HG03066 (cell line): ENCODE data around the gene CATSPERZ.

Experiments
- ATAC-seq: cut with Tn5 transposase; IDR thresholded peaks from one replicate; pipeline ENCODE4 v1.9.1; 2021; ENCODE audit warnings: low read depth; ENCODE audit not compliant: unreplicated experiment

The CATSPERZ gene

GRCh38 chr11:64263021-64263946 is 36.9 kb upstream of the CATSPERZ start:
- no peak for ATAC-seq

DNA sequence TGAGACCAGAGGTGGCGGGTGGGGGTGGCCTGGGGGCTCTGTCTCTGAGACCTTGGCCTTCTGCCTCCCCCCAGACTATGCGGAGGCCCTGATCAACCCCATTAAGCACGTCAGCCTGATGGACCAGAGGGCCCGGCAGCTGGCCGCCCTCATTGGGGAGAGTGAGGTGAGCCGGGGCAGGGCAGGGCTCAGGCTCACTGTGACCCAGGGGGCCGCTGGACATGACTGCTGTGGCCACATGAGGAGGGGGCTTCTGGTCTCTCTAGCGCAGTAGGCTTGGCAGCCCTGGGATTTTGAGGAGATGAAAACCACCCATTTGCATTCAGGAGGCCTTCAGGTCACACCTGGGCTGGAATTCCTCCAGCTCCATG is 36.2 kb upstream of the CATSPERZ start:
- ATAC-seq: no peak

DNA sequence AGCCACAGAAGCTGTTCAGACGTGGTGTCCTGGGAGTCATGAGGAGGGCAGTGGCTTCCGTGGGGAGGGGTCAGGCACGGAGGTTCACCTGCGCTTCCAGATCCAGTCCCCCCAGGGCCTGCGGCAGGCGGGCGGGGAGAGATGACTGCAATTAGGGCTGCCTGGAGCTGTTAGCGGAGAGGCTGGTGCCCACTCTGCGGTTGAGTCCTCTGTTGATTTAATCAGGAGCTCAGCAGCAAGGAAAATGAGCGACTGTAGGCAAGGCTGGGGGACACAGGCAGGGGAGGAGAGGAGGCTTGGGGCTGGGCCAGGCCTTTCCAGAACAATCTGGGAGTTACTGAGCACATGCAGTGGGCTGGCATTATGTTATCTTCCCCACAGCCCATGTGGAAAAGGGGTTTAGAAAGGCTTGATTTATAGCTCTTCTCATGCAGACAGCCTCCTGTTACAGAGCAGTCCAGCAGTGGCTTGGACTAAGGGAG is 35.7 kb upstream of the CATSPERZ start:
- ATAC-seq: no peak

GRCh38 chr11:64265176-64266160 is 34.7 kb upstream of the CATSPERZ start:
- ATAC-seq: no peak

GRCh38 chr11:64266339-64266738 is 33.8 kb upstream of the CATSPERZ start:
- ATAC-seq: no peak

DNA sequence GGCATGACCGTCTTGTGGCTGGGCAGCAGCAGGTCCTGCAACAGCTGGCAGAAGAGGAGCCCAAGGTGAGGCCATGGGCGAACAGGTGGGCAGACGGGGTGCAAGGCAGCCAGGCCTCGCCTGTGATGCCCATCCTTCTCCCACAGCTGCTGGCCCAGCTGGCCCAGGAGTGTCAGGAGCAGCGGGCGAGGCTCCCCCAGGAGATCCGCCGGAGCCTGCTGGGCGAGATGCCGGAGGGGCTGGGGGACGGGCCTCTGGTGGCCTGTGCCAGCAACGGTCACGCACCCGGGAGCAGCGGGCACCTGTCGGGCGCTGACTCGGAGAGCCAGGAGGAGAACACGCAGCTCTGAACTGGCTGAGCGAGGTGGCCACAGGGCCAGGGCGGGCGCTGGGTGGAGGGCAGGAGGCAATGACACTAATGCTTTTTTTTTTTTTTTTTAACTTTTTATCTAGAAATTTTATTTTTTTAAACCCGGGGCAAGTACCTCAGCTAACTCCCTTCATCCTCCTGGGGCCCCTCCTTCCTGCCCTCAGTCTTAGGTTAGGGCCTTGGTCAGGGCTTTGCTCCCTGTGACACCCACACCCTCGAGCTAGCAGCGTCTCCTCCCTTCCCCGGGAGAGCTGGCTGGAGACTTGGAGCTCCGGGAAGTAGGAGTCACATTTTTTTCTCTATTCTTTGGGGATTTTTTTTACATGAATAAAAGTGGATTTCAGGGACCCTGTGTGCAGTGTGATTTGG is 32.8 kb upstream of the CATSPERZ start:
- ATAC-seq: no peak

GRCh38 chr11:64268025-64268892 is 31.9 kb upstream of the CATSPERZ start:
- ATAC-seq: no peak

- peak; percentile 24 for ATAC-seq
Measured at GRCh38 chr11:64268893-64269539, 31.1 kb upstream of the CATSPERZ start.

GRCh38 chr11:64269540-64270220 is 30.5 kb upstream of the CATSPERZ start:
- peak; percentile 68 for ATAC-seq

DNA sequence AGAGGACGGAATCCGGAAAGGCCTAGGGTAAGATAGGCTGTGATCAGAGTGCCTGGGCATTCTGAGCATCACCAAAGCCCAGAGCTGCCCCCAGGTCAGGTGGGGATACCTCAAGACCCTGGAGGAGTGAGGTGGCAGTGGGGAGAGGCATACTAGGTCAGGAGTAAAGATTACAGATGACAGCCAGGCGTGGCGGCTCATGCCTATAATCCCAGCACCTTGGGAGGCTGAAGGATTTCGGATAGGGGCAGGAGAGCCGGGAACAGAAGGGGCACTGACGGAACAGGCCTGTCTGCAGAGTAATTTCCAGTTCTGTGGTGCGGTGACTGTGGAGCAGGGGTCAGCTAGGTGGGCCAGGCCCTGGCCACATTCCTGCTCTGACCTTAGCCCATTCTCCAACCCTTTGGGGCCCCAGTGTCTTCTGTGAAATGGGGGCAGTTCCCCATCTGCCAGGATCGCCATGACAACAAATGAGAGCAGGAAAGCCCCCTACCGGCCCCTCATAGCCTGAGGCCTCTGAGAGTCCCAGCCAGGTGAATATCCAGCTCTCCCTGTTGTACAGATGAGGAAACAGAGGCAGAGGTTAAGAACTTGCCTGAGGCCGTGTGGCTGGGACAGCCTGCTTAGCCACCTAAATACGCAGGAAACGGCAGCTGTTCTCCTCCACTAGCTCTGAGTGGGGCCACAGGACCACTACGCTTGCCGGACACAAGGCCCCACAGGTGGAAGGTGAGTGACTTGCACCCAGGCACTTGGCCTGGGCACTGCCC is 24.9 kb upstream of the CATSPERZ start:
- ATAC-seq: no peak

- ATAC-seq: no peak
Measured at GRCh38 chr11:64275841-64276240, 24.3 kb upstream of the CATSPERZ start.

GRCh38 chr11:64276653-64277431 is 23.3 kb upstream of the CATSPERZ start:
- ATAC-seq: no peak

DNA sequence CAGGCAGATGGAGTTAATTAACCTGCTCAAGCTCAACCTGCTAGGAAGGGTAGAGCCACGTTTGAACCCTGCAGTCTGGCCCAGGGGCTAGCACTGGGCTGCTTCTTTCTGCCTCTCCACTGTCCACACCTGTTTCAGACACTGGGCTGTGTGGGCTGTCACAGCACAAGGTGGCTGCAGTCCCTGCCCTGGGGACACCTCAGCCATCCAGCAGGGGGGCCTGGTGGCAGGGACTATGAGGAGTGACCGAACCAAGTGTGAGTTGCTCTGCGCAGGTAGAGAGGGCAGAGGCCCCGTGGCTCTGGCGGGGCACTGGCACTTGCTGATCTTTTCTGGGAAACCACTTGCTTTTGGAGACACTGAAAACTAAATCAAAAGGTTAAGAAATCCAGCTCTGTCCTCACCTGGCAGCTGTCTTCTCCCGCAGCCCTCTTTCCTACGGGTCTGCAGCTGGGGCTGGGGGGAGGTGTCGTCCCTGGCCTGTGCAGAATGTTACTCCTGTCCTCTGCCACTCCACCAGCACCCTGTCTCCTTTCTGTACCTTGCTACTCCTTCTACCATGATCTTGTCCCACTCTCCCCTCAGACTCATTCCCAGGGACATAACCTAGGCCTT is 21.5 kb upstream of the CATSPERZ start:
- no peak for ATAC-seq

GRCh38 chr11:64281957-64282770 is 18.0 kb upstream of the CATSPERZ start:
- no peak for ATAC-seq

- no peak for ATAC-seq
Measured at GRCh38 chr11:64283092-64283491, 17.1 kb upstream of the CATSPERZ start.
